ENCODE measurements around the gene PRTG. TPM values are rescaled to one million over a fixed set of nuclear protein-coding genes. Genes with fewer than 3 reads are reported as not detected.

PRTG gene
- total and polyA plus RNA-seq, 9 of the 15 experiments (the other 6 are each of a cell fraction or from before 2014, with no cell fraction given) = under 0.01 to 0.14 (median 0.06) TPM; not detected in 1

- TF ChIP-seq NUFIP1 (IDR thresholded peaks at IDR 0.05; ENCODE audit: partially characterized antibody) (no peak), RBM39 (optimal IDR thresholded peaks at IDR 0.05; ENCODE audit: low read depth, low read length) (no peak), MCM5 (IDR thresholded peaks at IDR 0.05; ENCODE audit: low read depth) (no peak), LCOR (CRISPR knock-in tag; IDR thresholded peaks at IDR 0.05) (no peak)
Observed at GRCh38 chr15:55782901-55783300, 39.9 kb upstream of the PRTG start (continued).

GRCh38 chr15:55780292-55780691 is 37.3 kb upstream of the PRTG start:
- ATAC-seq (no peak), FAIRE-seq (no peak), DNase-seq (ENCODE audit: extremely low read depth in 1 of 4, low spot score in 3 of 4) (no peak)
- Histone ChIP-seq H3K79me2 (ENCODE audit: control insufficient read depth, insufficient read depth, low read length) (no peaks in the 10 kb centered on the region), H2AFZ (ENCODE audit: low read depth, low read length) (no peak overlapping the region), H3K4me2 (ENCODE audit: insufficient read depth, low read length) (no peak overlapping the region), H3K9me3 (replicated peaks; ENCODE audit: control insufficient read depth, insufficient read depth, low read depth, low read length) (no peaks in the 10 kb centered on the region), H3K36me3 (ENCODE audit: control insufficient read depth, insufficient read depth, low read length) (no peaks in the 10 kb centered on the region), H4K20me1 (replicated peaks; ENCODE audit: control insufficient read depth, insufficient read depth, low read length) (no peaks in the 10 kb centered on the region), H3K9me1 (ENCODE audit: control insufficient read depth, insufficient read depth, low read length) (no peaks in the 10 kb centered on the region), H3K27me3 (ENCODE audit: control insufficient read depth in 2 of 2, insufficient read depth in 2 of 2, low read length in 2 of 2) (peaks cover 2 to 7% of the 10 kb centered on the region in 2 experiments; a peak in 2 of 5 replicates), H3K9ac (ENCODE audit: insufficient read depth in 1 of 2, low read depth in 2 of 2, low read length in 2 of 2) (no peak overlapping the region), H3K4me3 (no peak overlapping the region), H3K27ac (ENCODE audit: extremely low read depth, low read depth, low read length) (no peak overlapping the region), H3K4me1 (replicated peaks in 1 of 2; ENCODE audit: control insufficient read depth in 2 of 2, insufficient read depth in 2 of 2, low read length in 2 of 2) (no peaks in the 10 kb centered on the region)
- WGBS (ENCODE audit: insufficient coverage, low coverage, missing lambda C conversion rate) = 0% methylated on average over 1 of the region's 2 CpGs
- no TSS peak for BruUV-seq (replicated peaks)
- CTCF ChIA-PET (ENCODE audit: low intra/inter-chr PET ratio) = no interaction called here
- in situ Hi-C loops (cut with MboI) (no loop called here), intact Hi-C loops (cut with micrococcal nuclease) (loop anchor here (10.0 kb wide), 1 partner anchor 465 kb away; the partner anchor contains the start of gene RFX7)
- POLR2A ChIA-PET = no interaction called here
- TF ChIP-seq RBM14 (IDR thresholded peaks at IDR 0.05; ENCODE audit: borderline replicate concordance, insufficient read depth, low read depth, low read length) = no peak
- no peak for TF ChIP-seq TFAM (CRISPR knock-in tag; conservative IDR thresholded peaks at IDR 0.05)
- no peak for TF ChIP-seq RBM25 (IDR thresholded peaks at IDR 0.05; ENCODE audit: low read depth, low read length, severe bottlenecking)
- TF ChIP-seq YY1 (IDR thresholded peaks at IDR 0.05; ENCODE audit: borderline replicate concordance in 1 of 3, control insufficient read depth in 1 of 3, extremely low read depth in 1 of 3, insufficient read depth in 3 of 3, insufficient read length in 1 of 3, insufficient replicate concordance in 2 of 3, low read depth in 1 of 3, low read length in 2 of 3) = no peak
- TF ChIP-seq ZNF512 (tag; IDR thresholded peaks at IDR 0.05) = peak; percentile 73; the same call in 1 of the 2 replicates
- TF ChIP-seq ZNF740 (CRISPR knock-in tag; IDR thresholded peaks at IDR 0.05) = no peak
- no peak for TF ChIP-seq ZNF740 (tag; IDR thresholded peaks at IDR 0.05)
- TF ChIP-seq NCOA4 (IDR thresholded peaks at IDR 0.05; ENCODE audit: partially characterized antibody) = no peak

All from K562 (cell line).